HepG2 (cell line): Measurements from ENCODE around the gene FBXL22. TPM values are rescaled to one million over a fixed set of nuclear protein-coding genes. Genes with fewer than 3 reads are reported as not detected.

ENCODE experiments used
- ATAC-seq: fragments of 200-7000 bp; cut with Tn5 transposase; 3 replicates; pipeline ENCODE4 v1.9.1; 2020; ENCODE audit warnings: mild to moderate bottlenecking, moderate library complexity
- BruUV-seq: library from RNA; stranded (reverse); fragments of 400-500 nt; replicated peaks from 2 replicates; lab custom pipeline; 2021; lab: Mats Ljungman, UMichigan
- CTCF ChIA-PET: fragments of 300-600 bp; formaldehyde crosslinking; extraction: SDS; loops from one replicate; lab custom pipeline; 2021; ENCODE audit warnings: low total read pairs, inconsistent platforms, low intra/inter-chr PET ratio; lab: Yijun Ruan, JAX
- POLR2A ChIA-PET: fragments of 350-600 bp; sonication (Branson Sonifier 250); formaldehyde crosslinking; loops from one replicate; lab custom pipeline; 2020; ENCODE audit warnings: antibody characterized with exemption, inconsistent platforms; lab: Yijun Ruan, JAX
- DNase-seq: peaks from one replicate; pipeline ENCODE4 v3.0.0-alpha.2; 2015; ENCODE audit warnings: low spot score
- FAIRE-seq: peaks from 3 replicates; lab custom pipeline; 2011; peaks lifted over from hg19 to GRCh38; lab: Jason Lieb, UNC
- H2AFZ ChIP-seq: one replicate; pipeline ENCODE4 v1.6.1; 2011; ENCODE audit warnings: low read length, inconsistent platforms
- H3K27ac ChIP-seq: fragments of 300-600 bp; 3 replicates; pipeline ENCODE4 v1.8.0; 2011; ENCODE audit warnings: mixed run types, mild to moderate bottlenecking, mixed read lengths, low read length, inconsistent platforms; ENCODE audit not compliant: insufficient read depth; ENCODE audit errors: extremely low read length
- H3K27me3 ChIP-seq, 2 experiments: fragments of 200-600 bp in 1 of 2; 2 replicates in 1 of 2; 3 replicates in 1 of 2; pipeline versions ENCODE4 v1.6.0 to v1.8.0; 2011; ENCODE audit warnings: low read length in 2 of 2, mild to moderate bottlenecking in 2 of 2, moderate library complexity in 2 of 2, inconsistent platforms in 1 of 2; ENCODE audit not compliant: insufficient read depth in 2 of 2, control insufficient read depth in 1 of 2
- H3K36me3 ChIP-seq, 2 experiments: fragments of 200-600 bp in 1 of 2; replicated peaks in 1 of 2; 2 replicates in 1 of 2; 3 replicates in 1 of 2; pipeline versions ENCODE4 v1.5.1 to v1.8.0; 2011; ENCODE audit warnings: low read length in 2 of 2, inconsistent platforms in 1 of 2; ENCODE audit not compliant: insufficient read depth in 2 of 2, control insufficient read depth in 1 of 2
- H3K4me1 ChIP-seq: 2 replicates; pipeline ENCODE4 v1.5.1; 2012; ENCODE audit warnings: low read length, inconsistent platforms; ENCODE audit not compliant: insufficient read depth
- H3K4me2 ChIP-seq: 2 replicates; pipeline ENCODE4 v1.6.0; 2011; ENCODE audit warnings: low read depth, low read length, inconsistent platforms
- H3K4me3 ChIP-seq, 3 experiments: fragments of 200-600 bp in 1 of 3; sonication (generic), shearing (Covaris generic) in 1 of 3; replicated peaks in 1 of 3; 2 replicates each; pipeline ENCODE4 v1.5.1; 2011 to 2016; ENCODE audit warnings: low read length in 3 of 3, inconsistent platforms in 2 of 3, low read depth in 2 of 3, mild to moderate bottlenecking in 2 of 3, control low read depth in 1 of 3, mixed read lengths in 1 of 3; ENCODE audit not compliant: insufficient read depth in 1 of 3
- H3K79me2 ChIP-seq: one replicate; pipeline ENCODE4 v1.6.1; 2011; ENCODE audit warnings: low read length, inconsistent platforms; ENCODE audit not compliant: insufficient read depth
- H3K9ac ChIP-seq: 2 replicates; pipeline ENCODE4 v1.6.0; 2011; ENCODE audit warnings: mild to moderate bottlenecking, low read depth, low read length, inconsistent platforms; ENCODE audit not compliant: insufficient read depth
- H3K9me3 ChIP-seq: 2 replicates; pipeline ENCODE4 v1.5.1; 2012; ENCODE audit warnings: mild to moderate bottlenecking, low read length
- H4K20me1 ChIP-seq: 2 replicates; pipeline ENCODE4 v1.6.0; 2011; ENCODE audit warnings: inconsistent platforms, mild to moderate bottlenecking, low read length, moderate library complexity; ENCODE audit not compliant: insufficient read depth
- CBX2 ChIP-seq, 2 experiments: fragments of 200-600 bp in 1 of 2; sonication (generic); formaldehyde crosslinking in 1 of 2; IDR thresholded peaks; 2 replicates each; pipeline versions ENCODE4 v1.7.0 to v1.8.1; 2018 to 2022; ENCODE audit warnings: low read depth in 2 of 2, low read length in 1 of 2, mild to moderate bottlenecking in 1 of 2, missing genetic modification reagents in 1 of 2
- HCFC1 ChIP-seq: fragments of 150-350 bp; IDR thresholded peaks from 2 replicates; pipeline ENCODE4 v1.6.1; 2014; ENCODE audit warnings: low read depth, low read length
- HIVEP1 ChIP-seq: sonication (generic); formaldehyde crosslinking; IDR thresholded peaks from 2 replicates; pipeline ENCODE4 v1.4.0; 2020; ENCODE audit warnings: mild to moderate bottlenecking, missing genetic modification reagents
- NFYB ChIP-seq: sonication (generic); formaldehyde crosslinking; IDR thresholded peaks from 2 replicates; pipeline ENCODE4 v1.4.0; 2020; ENCODE audit warnings: missing genetic modification reagents
- RAD21 ChIP-seq: fragments of 450-650 bp; formaldehyde crosslinking; IDR thresholded peaks from 2 replicates; pipeline ENCODE4 v1.5.0; 2020; ENCODE audit warnings: mild to moderate bottlenecking
- SIX4 ChIP-seq: sonication (generic); formaldehyde crosslinking; IDR thresholded peaks from 2 replicates; pipeline ENCODE4 v1.4.0; 2020; ENCODE audit warnings: missing genetic modification reagents
- ZBTB3 ChIP-seq: sonication (generic); formaldehyde crosslinking; IDR thresholded peaks from 2 replicates; pipeline ENCODE4 v1.4.0; 2020; ENCODE audit warnings: low read depth, mild to moderate bottlenecking, moderate library complexity, missing genetic modification reagents, borderline replicate concordance
- ZBTB4 ChIP-seq: sonication (generic); formaldehyde crosslinking; IDR thresholded peaks from 2 replicates; pipeline ENCODE4 v1.4.0; 2020; ENCODE audit warnings: missing genetic modification reagents, mild to moderate bottlenecking, borderline replicate concordance
- ZC3H13 ChIP-seq: sonication (generic); formaldehyde crosslinking; IDR thresholded peaks from 2 replicates; pipeline ENCODE4 v1.8.1; 2023; ENCODE audit warnings: mild to moderate bottlenecking, missing genetic modification reagents, moderate library complexity
- ZNF788 ChIP-seq: sonication (generic); formaldehyde crosslinking; IDR thresholded peaks from 2 replicates; pipeline ENCODE4 v1.5.0; 2020; ENCODE audit warnings: mild to moderate bottlenecking, missing genetic modification reagents, borderline replicate concordance
- ZSCAN21 ChIP-seq: sonication (generic); formaldehyde crosslinking; IDR thresholded peaks from 2 replicates; pipeline ENCODE4 v1.8.0; 2022; ENCODE audit warnings: mild to moderate bottlenecking, missing genetic modification reagents, moderate library complexity, borderline replicate concordance
- WGBS: methylation state at CpG from one replicate; pipeline ENCODE4 v1.1.6; 2017; ENCODE audit warnings: low lambda C conversion rate; 5-methylcytosine and 5-hydroxymethylcytosine counted together
- in situ Hi-C: cut with HindIII; loops from 2 replicates; pipeline ENCODE4 v1.10.0; 2017; ENCODE audit warnings: low pct_unique_long_range_greater_than_20kb; ENCODE audit not compliant: extremely low pct_ligation_motif_present
- intact Hi-C: fragments of 100-400 bp; cut with micrococcal nuclease; formaldehyde crosslinking; loops from one replicate; pipeline ENCODE4 v1.10.0; 2022; ENCODE audit not compliant: unreplicated experiment
- polyA plus RNA-seq, 8 experiments: library from polyadenylated mRNA; depleted of rRNA in 3 of 8; stranded (reverse) in 7 of 8; unstranded in 1 of 8; fragments of >200 nt; fragmentation: Illumina TruSeq in 4 of 8; extraction: Trizol in 4 of 8; gene quantifications; 2 replicates each; pipeline versions ENCODE4 v1.2.1 to v1.2.3, GENCODE V29; 2011 to 2016; ENCODE audit warnings: low read depth in 4 of 8, missing spikeins in 1 of 8, mixed read lengths in 1 of 8; ENCODE audit not compliant: insufficient read depth in 1 of 8
- total RNA-seq, 5 experiments: library from RNA; depleted of rRNA; stranded (reverse); fragments of >200 nt; fragmentation: Illumina TruSeq; extraction: Trizol; gene quantifications; 2 replicates each; pipeline ENCODE4 v1.2.3, GENCODE V29; 2016; ENCODE audit warnings: low read depth in 1 of 5

The FBXL22 gene
- total and polyA plus RNA-seq, 2 of the 13 experiments (the other 11 are each of a cell fraction or from before 2014, with no cell fraction given): 0.15 to 0.33 TPM

- TF ChIP-seq ZBTB3 (CRISPR knock-in tag): no peak
- no peak for TF ChIP-seq HIVEP1 (CRISPR knock-in tag)
- no peak for TF ChIP-seq CBX2 (IDR thresholded peaks at IDR 0.05; ENCODE audit: low read depth, low read length)
- no peak for TF ChIP-seq CBX2 (CRISPR knock-in tag; IDR thresholded peaks at IDR 0.05; ENCODE audit: low read depth)
- no peak for TF ChIP-seq RAD21 (CRISPR knock-in tag)
- TF ChIP-seq SIX4 (CRISPR knock-in tag): no peak
- no peak for TF ChIP-seq ZSCAN21
Measured at GRCh38 chr15:63556736-63557135, 40.5 kb upstream of the FBXL22 start (continued).

DNA sequence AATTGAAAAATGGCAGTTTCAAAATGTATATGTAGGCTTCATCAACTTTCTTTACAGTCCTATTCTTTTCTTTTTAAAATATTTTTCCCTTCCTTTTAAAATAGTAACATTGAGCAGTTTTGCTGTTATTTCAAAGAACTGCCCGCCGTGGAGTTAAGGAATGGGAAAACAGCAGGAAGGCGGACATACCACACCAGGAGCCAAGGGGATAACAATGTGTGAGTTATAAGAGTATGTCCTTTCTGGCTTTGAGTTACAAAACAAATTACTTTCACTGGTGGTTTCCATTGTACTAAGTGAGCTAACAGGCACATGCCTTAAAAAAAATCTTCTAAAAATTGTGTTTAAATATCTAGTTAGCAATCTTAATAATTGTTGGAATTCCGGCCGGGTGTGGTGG lies 37.4 kb upstream of the FBXL22 start:
- FAIRE-seq: no peak
- Histone ChIP-seq H3K9ac (no peak overlapping the region), H3K27ac (no peak overlapping the region), H3K79me2 (no peaks in the 10 kb centered on the region), H3K27me3 (no peaks in the 10 kb centered on the region), H3K4me3 (no peak overlapping the region), H3K36me3 (peaks cover 21 to 61% of the 10 kb centered on the region in 2 experiments), H3K4me1 (no peaks in the 10 kb centered on the region), H3K4me2 (no peak overlapping the region), H2AFZ (no peak overlapping the region), H3K9me3 (no peaks in the 10 kb centered on the region), H4K20me1 (no peaks in the 10 kb centered on the region)
- POLR2A ChIA-PET: no interaction called here
- CTCF ChIA-PET: no interaction called here
- intact Hi-C loops: no loop called here
- no peak for TF ChIP-seq ZBTB4 (CRISPR knock-in tag)
- TF ChIP-seq HCFC1: no peak
- no peak for TF ChIP-seq ZNF788 (CRISPR knock-in tag)
- no peak for TF ChIP-seq ZC3H13 (CRISPR knock-in tag)
- no peak for TF ChIP-seq NFYB
- in situ Hi-C loops: loop anchor here (25.0 kb wide), 1 partner anchor 272 kb away; the partner anchor contains the start of gene APH1B
- no TSS peak for BruUV-seq
- DNase-seq: no peak
- ATAC-seq: no peak
- 97% methylated on average over 5 of the region's 5 CpGs for WGBS
